HuH-7.5 (cell line): ENCODE results near the gene CRPPA.
"Not testable (repeated sequence)": the region's sequence is repeated elsewhere in the genome, so short reads cannot be mapped to it uniquely, and the experiment has no call there.

Experiments
- DNase-seq: peaks from one replicate; pipeline ENCODE4 v3.0.0; 2011; ENCODE audit warnings: low spot score

Gene CRPPA

DNA sequence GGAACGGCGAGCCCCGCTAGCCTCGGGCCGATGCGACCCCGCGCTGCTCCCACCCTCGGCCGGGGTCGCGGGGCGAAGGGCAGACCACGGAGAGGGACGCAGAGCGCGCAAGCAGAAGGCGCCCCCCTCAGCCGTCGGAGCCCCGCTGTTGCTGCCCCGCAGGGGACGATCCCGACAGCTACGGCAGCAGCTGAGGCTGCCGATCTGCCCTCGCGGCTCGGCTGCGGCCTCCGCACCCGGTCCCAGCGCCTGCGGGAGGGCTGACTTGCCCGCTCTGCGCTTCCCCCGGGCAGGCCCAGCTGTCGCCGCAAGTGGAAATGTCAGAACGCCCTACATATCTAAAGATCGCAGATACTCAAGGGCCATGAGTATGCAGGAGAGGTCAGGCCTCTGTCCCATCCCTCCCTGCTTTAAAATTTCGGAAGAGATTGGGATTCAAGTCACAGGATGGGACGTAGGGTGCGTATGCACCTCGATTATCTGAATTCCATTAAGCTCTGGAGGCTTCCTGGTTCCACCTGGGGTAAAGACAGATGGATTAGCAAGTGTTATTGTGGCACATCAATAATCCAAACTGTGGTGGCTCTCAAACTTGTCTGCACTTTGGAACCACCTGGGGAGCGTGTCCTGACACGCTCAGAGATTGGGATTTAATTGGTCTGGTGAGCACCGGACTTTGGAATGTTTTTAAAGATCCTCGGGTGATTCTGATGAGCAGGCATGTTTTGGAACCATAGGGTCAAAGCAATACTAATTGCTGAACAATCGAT lies at the start of gene CRPPA:
Gene CRPPA, minus strand, starts transcription at position 206 of the 770 bp plus-strand sequence. CDS start 216 bp downstream, outside the sequence.
- peak; percentile 23 for DNase-seq

DNA sequence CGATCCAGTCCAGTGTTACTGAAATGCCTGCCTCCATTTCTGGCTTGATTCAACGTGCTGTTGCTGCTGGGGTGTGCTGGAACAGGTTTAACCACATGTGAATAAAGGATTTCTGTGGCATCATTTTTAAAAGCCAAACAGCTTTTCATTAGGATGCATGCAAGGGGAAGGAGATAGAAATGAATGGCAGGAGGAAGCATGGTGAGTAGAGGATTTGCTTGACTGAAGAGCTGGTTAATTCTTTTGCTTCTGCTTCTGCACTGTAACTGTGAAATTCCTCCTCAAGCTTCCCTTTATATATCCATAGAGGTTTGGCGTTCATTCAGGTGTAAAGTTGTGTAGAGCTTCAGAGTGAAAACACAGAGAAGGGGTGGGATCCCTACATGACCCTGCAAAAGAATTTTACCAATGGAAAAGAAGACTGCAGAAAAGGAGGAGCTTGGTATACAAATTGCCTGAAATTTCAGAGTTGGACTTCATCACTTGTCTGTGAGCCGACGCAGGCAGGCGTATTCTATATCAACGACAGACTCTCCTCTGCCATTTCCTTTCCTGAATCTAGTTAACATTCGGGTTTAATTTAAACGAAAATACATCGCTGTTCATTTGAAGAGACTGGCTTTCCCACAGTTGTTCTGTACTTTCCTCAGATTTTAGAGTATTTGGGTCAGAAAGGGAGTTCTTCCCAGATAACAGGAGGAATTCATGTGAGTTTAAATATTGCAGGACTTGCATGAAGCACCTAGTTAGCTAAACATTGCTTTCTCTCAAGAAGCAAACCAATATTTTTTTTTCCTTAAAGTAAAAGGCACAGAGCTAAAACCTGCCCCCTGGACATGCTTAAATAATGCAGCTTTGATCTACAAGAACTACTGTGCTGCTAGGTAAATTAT lies 44.4 kb upstream of the CRPPA start, which contains the start of gene SOSTDC1:
Gene SOSTDC1, minus strand, starts transcription at position 270 of the 893 bp plus-strand sequence. Its CDS starts 70 bp downstream, at position 200.
- DNase-seq, result no peak

DNA sequence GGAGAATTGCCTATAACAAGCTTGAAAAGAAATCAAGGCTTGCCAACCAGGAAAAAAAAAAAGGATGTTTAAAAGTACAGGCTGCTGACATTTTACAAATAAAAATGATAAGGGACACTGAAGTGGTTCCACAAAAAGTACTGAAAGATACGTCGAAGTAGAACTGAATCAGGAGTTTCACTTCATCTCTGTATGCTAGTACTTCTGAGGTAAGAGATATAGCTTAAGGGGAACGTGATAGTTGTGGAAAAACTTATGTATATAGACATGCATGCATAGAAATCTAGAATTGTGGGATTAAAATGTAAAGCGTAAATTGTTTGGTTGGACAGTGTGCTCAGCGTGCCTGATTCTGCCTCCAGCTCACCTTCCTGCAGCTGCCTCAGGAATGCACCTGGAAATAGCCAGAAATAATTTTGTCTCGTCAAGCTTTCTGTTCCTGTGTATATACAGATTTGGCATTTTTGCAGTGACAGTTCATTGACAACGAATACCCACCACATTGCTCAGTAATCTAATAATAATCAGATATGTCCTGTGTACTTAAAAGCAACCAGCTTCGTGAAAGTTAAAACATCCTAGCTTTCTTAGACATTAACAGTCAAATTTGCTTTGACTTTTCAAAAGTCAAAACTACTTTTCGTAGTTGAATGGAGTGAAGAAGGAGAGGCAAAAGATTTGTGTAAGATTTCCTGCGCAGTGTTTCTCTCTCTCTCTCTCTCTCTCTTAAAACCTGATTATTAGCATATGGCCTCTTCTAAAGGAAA lies 42.8 kb upstream of the CRPPA start:
- DNase-seq, result no peak

DNA sequence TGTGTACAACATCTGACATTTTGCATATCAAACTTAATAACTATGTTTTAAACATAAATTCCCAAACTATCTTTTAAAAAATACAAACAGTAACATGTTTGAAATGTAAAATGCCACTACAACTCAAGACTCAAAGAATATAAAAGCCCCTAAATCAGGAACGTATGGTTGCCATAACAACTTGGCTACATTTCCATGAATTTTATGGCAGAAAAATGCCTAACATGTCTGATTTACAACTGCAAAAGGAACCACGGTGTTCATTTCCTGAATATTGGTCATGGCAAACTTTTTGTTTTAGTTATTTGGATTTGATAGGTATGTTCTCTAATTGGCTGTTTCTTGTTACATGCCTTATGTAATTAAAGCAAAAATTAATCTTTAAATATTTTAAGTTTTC lies 42.2 kb upstream of the CRPPA start:
- no peak for DNase-seq

DNA sequence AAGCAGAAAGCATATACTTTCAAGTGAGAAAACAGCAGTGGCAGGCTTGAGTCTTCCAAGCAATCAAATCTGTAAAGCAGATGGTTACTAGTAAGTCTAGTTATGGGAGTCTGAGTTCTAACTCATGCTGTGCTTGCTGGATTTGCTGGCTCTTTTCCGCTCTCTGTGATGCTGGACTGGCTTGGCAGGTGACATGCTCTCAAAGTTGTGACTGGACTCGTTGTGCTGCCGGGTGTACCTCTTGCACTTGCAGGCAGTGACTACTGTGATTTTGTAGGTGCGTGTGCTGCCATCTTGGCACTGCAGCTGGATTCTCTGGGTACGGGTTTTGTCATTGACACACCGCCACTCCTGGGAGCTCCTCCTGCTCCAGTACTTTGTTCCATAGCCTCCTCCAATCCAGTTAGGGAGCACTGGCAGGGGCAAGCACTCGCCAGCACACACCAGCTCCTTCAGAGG lies 41.1 kb upstream of the CRPPA start:
- DNase-seq, result no peak

DNA sequence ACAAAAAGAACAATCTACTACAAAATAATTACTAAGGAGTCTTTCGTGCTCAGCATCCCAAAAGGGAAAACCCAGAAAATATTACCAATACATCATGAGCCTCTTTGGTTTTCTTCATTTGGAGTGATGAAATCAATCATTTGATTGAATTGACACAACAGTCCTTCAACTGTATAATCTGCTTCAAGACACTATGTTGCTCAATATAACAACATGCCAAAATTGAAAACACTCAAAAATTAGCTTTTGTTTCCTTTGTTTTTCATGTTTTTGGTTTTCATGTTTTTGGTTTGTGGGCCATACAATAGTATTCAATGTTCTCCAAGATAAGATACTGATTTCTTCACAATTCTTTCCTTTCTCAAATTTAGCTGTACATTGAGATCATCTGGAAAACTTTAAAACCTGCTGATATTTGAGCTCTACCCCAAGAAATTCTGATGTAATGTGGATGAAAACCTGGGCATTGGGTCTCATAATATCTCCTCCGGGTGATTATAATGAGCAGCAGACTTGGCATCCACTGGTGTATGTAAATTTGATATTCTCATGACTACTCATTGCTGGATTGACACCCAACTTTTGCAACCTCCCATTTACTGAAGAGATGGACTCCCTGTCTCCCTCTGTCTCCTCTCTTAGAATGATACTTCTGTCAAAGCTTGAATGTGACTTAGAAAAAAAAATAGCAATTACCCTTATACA lies 39.6 kb upstream of the CRPPA start:
- DNase-seq, result no peak

DNA sequence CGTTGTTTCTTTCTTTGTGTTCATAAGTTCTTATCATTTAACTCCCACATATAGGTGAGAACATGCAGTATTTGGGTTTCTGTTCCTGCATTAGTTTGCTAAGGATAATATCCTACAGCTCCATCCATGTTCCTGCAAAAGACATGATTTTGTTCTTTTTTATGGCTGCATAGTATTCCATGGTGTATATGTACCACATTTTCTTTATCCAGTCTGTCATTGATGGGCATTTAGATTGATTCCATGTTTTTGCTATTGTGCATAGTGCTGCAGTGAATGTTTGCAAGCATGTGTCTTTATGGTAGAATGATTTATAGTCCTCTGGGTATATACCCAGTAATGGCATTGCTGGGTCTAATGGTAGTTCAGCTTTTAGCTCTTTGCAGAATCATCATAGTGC lies 35.0 kb upstream of the CRPPA start:
- DNase-seq, result not testable (repeated sequence)

DNA sequence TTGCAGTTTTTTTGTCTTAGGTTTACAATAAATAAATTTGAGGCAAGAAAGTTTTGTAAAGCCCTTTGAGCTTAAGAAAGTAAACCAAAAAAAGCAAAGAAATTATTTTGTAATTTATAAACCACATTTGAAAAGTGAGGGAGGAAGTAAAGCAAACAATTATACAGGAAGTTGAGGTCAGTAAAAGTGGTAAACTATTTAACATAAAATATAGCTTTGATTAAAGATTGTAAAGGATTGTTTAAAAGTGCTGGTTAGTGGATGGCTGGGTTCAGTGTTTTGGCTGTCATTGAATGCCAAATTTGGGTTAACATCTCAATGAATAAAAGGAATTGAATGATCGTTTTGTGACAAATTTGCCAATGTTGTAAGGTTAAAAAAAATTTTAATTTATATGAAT lies 34.3 kb upstream of the CRPPA start:
- no peak for DNase-seq

DNA sequence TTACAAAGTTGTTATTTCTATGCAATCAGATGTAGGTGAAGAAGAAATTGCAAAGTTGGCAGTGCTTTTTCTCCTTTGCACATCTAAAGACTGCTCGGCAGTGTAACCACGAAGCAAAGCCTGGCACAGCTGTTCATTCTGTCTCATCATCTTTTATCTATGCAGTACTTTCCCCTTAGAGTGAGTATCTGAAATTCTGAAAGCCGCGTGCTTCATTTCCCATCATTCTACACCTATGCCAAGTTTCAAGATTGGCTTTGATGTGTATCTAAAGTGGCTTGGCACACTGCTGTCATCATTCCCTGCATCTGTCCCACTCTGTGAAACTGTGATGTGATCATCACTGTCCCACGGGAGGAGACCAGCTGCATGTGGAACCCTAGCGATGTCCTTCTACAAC lies 29.0 kb upstream of the CRPPA start:
- no peak for DNase-seq

DNA sequence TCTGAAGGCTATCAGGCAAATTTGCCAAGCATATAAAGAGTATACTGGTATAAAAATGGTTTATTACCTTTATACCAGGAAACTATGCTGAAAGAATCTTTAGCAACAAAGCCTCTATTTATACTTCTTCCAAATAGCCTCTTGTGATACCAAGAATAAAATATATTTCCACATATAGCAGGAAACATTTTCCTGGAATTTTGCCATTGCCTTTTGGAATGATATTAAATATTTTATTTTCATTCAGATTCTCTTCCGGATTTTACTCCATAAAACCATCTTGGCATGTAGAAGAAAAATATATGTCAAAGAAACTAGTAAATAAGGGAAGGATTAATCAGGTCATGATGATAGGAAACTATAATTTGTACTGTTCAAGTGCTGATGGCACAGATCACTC lies 26.5 kb upstream of the CRPPA start:
- DNase-seq, result no peak

DNA sequence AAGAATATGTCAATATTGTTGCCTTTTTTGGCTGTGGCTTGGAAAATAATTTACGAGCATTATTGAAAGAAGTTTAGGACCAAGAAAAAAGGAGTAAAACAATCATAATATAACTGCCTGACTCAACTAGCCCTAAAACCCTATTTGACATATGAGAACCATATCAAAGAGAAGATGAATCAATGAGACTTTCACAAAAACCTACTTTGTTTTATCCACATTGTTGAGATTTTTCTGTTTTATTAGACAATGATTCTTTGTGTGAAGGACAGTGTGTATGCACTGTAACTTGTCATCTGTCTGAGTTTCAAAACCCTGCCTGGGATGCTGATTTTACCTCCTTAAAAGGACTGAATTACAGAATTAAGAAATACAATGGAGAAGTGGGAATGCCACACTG lies 25.2 kb upstream of the CRPPA start:
- DNase-seq, result no peak

DNA sequence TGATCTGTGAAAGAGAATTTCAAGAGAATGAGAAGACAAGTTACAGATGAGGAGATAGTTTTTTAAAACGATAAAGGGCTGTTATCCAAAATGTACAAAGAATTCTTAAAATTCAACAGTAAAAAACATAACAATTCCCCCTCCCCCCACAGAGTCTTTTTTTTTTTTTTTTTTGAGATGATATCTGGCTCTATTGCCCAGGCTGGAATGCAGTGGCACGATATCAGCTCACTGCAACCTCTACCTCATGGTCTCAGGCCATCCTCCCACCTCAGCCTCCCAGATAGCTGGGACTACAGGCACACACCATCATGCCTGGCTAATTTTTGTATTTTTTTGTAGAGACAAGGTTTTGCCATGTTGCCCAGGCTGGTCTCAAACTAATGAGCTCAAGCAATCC lies 22.5 kb upstream of the CRPPA start:
- DNase-seq, result not testable (repeated sequence)

DNA sequence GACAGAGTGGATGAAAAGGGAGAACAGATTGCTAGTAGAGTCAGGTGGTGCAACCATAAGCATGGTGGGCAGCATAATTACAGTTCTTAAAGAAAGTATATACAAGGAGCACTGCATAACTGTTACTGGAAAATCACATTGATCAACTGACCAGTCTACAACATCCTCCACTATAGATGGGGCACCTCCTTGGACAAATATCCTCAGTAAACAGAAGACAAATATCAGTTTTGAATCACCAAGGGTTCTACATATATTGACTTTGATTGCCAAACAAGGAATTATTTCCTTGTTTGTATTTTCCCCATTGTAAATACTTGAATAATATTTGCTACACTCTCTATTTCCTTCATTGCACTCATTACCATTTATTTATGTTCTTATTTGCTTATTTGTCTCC lies 17.6 kb upstream of the CRPPA start:
- DNase-seq, result no peak

DNA sequence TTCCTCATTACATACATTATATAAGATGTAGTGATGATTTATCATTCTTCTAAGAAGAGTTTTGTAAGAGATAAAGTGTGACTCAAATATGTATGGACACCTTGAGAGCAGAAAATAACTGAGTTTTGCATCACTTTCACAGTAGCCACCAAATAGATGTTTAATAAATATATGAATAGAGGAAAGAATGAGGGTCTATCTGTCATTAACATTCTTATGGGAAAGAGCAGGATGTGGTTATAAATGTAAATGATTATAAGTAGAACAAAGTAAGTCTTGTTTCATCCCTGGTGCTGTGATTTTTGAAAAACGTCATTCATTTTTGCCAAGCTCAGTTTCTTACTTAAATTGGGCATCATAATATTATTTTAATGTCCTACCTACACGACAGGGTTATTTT lies 15.0 kb upstream of the CRPPA start:
- no peak for DNase-seq

DNA sequence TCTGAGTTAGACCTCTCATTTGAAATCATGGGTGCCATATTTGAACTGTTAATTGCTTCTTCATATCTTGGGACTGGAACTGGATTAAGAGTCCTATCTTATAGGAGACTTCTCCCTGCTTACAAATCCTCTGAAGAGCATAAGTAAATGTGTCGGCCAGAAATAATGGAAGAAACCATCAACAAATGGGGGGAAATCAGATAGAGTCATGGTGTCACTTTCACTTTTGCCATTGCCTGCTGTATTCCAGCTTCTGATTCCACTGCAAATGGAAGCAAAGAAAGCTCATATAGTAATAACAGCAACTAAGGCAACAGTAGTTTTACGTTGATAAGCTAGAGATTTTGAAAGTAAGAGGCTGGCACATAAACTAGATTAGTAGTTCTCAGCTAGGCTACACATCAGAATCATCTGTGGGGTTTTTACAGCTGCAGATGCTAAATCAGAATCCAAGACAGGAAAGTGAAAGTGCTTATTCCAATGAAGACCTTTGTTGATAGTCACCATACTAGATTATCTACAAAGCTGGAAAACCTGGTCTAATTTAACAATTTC lies 12.3 kb upstream of the CRPPA start:
- DNase-seq, result no peak

DNA sequence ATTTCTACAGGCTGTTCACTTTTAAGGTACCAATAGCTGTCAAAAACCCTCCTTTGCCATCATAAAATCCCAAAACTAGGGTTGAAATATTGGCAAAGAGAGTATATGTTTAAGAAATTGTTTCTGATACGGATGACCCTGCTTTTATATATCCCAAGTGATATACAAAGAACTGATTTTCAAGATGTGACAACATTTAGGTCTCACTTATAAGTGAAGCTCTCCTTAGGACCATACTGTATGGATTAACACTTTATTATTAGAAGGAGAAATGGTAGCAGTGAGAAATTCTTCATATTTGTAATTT lies 11.0 kb upstream of the CRPPA start:
- no peak for DNase-seq

DNA sequence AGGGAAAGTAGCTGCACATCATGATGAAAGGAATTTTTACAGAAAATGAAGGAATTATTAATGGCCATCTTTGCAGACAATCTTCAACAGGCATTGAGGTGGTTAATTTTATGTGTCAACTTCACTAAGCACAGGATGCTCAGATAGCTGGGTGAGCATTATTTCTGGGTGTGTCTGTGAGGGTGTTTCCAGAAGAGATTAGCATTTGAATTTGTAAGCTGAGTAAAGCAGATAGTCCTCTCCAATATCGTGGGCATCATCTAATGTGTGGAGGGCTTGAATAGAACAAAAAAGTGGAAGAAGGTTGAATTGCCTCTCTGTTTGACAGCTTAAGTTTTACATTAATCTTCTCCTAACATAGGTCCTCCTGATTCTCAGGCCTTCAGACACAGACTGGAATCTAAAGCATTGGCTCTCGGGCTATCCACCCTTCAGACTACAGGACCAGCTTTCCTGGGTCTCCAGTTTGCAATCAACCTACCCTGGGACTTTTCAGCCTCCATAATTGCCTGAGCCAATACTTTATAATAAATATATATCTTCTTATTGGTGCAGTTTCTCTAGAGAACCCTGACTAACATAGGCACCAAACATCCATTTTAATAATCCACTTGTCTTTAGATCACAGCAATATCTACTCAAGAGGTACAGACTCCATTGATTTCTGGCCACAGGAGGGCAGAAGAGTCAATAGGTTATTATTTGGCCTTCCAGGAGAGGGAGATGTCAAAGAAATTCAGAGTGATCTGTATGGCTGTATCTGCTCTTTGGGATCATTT lies 10.5 kb upstream of the CRPPA start:
- peak; percentile 19 for DNase-seq

DNA sequence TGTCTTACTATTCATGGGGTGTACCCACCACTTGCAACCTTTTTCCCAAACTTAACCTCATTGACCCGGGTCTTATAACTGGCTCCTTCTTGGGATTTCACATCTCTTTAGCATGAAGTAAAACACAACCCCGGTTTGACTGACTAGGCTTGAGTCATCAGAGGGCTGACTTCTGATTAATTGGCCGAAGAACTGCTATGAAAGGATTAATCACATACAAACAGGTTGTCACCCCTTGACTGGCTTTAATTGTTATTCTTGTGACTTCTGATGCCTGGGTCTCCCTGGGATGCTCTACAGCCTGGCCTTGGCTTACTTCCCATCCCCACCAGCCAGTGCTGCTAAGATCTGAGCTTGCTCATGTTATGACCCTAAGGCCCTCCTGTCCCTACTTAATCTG lies 8.8 kb upstream of the CRPPA start:
- DNase-seq, result no peak

DNA sequence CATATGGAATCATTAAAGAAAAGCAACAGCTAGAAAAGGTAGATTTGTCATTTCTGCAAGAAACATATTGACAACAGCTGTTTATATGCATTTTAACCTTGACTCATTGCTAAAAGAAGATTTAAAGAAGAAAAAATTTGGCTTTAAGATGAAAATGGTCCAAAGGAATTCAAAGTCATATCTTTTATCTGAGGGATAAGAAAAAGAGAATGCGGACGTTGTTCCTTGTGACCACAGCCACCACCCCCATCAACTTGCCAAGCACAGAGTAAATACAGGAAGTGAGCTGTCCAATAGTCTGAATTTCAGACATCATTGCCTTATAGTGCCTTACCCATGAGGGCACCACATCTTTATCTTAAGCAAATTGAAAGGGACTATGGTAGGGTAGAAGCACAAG lies 7.3 kb upstream of the CRPPA start:
- no peak for DNase-seq

DNA sequence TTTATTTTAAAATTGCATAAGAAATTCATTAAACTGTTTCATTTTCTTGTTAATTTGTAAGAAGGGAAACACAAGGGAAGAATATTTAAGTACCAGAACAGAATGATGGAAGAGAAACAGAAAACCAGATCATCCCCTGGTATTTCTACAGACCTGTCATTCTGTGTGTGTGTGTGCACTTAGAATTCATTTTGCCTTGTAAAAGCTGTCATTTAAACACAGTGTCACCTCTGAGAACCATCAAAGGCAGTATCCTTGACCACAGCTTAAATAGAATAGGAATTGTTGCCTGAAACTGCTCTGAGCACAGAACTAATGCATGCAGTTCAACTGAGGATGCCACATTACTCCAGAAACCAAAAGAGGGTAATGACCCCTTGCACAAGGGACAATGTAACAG lies 6.8 kb upstream of the CRPPA start:
- DNase-seq, result no peak

DNA sequence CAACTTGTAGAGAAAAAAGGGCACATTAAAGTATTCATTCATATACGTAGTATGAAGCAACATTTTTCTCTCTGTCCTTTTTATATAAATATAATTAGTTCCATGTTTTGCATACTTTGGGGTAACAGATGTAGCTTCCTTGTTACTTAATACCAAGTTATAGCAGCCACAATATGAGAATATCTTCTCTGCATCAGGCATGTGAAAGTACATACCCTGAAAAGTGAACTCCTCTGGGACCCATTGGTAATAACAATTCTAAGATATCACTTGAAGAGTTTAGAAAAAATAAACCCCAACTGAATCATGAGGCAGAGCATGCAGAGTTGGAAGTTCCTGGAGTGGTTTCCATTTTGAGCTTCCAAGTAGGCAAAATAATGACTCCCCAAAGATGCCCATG lies 2.4 kb upstream of the CRPPA start:
- no peak for DNase-seq
